C1 segment of cervical spinal cord (tissue), 14 donors: ENCODE data around the gene TEAD1.

Source experiments
- DNase-seq, 14 donors: peaks; one replicate each; lab custom pipeline; 2025; lab: John Stamatoyannopoulos, UW

The TEAD1 gene

DNA sequence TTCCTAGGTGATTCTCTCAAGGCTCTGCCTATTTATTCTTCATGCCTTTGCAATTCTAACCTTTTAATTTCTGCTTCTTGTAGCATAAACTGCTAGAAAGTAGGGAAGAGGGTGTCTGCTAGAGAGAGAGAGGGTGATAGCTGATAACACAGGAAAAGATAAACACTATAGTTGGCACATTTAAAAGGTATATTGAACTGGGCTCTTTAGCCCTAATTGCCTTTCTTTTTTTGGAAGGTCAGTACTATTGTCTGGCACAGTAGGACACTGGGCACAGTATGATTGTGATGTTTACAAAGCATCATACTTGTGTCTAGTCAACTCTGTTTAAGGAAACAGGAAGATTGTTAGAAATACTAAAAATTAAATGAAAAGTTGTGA is 33.3 kb downstream of the TEAD1 start:
- DNase-seq = no peak

DNA sequence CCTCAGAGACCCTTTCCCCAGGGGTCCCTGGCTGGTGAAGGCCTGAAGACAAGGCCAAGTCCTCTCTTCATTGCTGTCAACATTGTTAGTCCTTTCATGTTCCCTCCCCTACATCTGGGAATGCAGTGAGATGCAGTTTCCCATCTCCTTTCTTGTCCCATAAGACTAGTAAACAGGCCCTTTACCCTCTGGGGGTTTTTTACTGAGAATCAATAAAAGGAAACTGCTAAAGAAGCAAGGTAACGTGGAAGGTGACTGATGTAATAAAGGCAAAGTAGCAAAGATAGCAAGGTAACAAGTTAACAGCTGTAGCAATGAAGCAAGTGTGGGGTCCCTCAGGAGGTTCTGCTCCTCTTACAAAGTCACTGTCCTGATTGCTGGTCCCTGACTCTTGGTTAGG is 37.3 kb downstream of the TEAD1 start:
- no peak for DNase-seq

DNA sequence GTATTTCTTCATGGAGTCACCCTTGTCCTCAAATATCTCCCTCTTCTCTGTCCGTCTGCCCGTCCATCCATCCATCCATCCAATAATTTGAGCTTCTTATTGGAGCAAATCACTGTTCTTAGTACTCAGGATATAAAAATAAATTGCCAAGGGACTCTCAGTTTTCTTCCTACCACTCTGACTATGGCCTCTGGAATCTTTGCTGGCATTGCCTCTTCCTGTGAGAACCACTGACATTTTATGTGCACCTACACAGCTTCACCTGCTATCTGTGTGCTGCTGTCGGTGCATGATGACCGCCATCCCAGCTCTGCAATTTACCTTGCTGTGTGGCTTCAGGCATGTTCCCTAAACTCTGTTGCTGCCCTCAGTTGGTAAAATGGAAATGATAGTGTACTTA is 37.9 kb downstream of the TEAD1 start:
- DNase-seq = no peak

DNA sequence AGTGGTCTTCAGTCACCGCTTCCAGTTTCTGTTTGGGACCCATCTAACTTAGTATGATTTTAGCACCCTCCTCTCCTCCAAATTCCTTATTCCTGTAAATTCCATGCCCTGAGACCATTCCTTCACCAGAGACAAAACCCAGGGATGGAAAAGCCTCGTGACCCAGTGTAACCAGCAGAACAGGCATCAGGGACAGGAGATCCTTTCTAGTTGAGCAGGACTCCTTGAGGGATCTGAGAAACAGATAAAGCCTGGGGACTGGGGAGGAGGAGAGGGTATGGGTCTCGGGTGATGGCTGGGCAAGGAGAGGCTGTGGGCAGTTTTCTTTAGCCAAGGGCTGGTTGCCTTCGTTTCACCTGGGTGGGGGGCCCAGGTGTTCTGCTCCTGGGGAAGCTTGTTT is 40.9 kb downstream of the TEAD1 start:
- DNase-seq = no peak

DNA sequence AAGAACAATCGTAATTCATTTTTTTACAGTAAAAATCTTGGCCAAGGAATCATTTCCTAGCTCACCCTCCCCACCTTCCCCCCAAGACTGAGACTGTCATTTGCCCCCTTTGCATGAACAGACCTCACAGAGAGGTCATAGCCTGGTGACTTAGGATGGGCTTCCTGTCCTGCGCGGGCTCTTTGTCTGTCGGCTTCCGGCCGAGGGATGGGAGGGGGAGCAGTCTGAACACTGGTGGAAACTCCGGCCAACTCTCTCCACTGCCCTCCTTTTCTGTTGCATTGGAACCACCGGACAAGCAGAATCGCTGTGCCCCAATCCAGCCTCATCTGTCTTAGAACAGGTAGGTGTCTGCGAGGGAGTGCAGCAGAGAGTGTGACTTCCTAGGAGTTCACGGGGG is 41.7 kb downstream of the TEAD1 start:
- no peak for DNase-seq

DNA sequence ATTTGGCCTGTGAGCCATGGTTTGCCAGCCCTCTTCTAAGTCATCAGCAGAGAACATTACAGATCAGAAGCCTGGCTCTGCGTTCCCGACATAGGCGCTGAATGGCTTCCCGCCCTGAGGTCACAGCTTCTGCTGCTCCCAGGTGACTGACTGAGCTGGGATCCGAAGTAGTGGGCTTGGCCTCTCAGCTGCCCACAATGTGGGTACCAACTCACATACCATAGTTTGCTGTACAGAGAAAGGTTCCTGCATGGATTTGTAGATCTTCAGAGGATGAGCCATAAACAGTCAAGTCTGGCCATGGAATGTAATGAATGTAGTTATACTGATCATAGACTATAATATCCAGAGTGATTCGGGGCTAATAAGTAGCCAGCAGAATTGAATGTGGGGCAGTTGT is 42.6 kb downstream of the TEAD1 start:
- no peak for DNase-seq

DNA sequence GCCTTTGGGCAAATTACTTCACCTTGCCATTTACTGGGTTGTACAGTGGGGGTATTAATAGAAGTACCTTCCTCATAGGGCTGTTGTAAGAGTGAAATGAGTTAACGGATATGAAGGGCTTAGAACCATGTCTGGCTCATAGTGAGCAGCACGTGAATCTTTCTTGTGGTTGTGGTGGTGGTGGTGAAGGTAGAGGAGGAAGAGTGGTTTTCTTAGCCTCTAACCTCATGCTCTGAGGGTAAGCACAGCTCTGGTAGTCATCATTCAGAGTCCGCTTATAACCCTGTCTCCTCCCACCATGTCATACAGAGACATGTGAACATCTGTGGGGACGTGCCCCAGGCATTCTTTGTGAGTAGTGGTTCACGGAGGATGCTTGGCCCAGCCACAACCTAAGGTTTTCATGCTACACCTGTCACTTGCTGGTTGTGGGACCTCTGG is 43.6 kb downstream of the TEAD1 start:
- no peak for DNase-seq

DNA sequence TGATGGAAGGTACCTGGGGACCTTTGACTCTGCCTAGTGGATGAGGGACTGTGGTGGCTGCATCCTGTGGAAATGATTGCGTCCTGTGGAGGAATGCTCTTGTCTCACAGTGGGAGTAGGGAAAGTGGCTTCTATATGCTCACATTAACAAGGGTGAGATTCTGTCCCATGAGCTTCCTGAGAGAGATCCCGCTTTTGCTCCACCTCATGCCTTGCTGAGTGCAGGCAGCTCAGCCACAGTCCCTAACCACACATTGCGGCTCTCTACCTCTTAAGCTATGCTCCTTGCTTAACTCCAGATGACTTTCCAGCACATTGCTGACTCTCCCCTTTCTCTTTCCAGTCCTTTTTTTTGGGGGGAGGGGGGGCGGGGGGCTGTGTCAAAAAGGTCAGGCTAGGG is 45.0 kb downstream of the TEAD1 start:
- DNase-seq = no peak

DNA sequence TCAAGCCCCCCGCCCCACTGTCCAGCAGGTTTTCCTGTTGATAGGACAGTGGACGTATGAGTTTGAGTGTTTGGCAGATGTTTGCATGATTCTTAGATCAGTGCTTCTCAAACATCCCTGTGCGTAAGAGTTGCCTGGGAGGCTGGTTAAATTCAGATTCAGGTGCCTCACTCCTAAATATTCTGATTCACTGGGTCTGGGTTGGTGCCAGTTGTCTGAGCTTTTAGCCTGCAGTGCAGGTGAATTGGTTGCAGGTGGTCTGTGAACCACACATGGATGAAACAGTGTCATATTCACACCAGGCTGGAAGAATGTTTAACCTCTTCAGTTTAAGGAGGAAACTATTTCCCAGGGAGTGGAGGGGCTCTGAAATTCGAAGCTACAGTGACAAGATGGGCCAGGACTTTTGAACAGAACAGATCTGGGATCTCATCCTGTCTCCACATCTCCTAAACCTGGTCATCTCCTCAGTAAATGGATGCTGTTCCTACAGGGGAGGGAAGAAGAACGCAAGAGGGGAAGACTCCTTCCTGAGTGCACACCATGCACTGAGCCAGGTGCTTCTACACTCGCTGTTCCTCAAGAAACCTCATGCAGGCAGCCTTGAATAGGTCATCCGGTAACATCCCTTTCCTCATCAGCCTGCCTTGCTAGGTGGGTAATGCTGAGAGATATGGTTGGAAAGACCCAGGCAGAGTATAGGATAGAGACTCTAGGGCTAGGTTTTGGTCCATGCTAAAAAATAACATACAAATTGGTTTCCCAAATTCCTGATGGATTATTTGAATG is 47.8 kb downstream of the TEAD1 start:
- no peak for DNase-seq

DNA sequence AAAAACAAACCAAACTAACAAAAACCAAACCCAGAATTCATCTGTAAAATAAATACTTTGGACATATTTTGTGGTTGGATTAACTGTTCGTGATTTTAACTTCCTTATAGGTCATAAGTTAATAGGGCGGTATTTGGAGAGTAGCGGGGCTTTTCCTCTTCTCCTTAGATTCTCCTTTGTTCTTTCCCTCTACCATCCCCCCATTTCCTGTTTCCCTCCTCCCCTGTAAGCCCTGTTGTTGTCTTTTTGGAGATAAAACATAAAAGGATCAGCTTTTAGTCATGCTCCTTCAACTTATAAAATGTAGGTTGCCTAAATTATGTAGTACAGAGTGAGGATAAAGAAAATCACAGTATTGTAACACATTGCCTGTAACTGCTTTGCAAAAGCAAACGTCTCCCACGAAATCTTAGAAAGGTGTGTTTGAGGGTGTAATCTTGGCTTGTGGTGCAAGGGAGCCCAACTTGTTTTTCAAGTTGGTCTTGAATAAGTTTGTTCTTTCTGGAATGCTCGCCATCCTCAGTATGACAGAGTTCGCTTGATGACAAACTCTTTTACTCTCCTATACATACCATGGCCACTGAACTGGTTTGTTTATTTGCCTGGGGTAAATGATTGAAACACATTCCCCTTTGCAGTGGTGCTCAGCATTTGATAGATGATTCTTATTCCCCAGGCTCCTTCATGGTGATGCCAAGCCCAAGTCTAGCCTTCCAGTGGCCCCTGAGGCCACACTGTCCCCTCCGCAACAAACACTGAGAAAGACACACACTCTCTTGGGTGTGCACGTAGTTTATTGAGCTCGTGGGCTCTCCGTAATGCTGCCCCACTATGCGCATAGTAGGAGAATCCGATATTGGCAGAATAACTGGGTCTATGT is 49.4 kb downstream of the TEAD1 start:
- no peak for DNase-seq

DNA sequence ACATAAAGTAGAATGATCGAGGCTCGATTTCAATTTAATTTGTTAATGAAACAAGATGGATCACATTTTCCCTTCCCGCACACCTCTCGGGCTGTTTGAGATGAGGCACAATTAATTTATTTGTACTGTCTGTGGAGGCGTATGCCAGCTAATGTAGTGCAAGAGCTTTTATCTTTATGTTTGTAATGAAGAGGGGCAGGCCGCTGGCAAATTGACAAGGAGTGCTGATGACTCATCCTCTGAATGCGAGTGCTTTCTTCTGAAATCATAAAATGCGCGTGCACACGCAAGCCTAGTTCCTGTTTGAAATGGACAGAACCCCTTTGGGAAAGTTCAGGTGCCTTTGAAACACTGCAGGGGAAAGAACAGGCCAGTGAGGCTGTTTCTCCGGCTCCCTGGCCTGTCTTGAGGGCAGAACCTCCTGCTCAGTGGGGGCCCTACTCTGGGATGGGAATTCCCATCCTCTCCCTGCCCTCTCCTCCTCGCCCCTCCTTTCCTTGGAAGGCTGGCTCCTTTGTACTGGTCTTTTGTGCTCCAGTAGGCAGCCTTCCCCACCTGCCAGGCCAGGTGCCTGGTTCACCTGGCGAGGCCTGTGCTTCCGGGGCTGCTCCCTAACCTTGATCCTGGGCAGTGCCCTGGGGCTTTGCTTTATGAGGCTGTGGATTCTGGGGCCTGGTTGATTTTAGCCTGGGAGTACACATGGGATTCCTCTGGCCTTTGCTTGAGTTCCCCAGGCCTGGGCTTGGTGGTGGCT is 50.3 kb downstream of the TEAD1 start:
- DNase-seq = no peak

DNA sequence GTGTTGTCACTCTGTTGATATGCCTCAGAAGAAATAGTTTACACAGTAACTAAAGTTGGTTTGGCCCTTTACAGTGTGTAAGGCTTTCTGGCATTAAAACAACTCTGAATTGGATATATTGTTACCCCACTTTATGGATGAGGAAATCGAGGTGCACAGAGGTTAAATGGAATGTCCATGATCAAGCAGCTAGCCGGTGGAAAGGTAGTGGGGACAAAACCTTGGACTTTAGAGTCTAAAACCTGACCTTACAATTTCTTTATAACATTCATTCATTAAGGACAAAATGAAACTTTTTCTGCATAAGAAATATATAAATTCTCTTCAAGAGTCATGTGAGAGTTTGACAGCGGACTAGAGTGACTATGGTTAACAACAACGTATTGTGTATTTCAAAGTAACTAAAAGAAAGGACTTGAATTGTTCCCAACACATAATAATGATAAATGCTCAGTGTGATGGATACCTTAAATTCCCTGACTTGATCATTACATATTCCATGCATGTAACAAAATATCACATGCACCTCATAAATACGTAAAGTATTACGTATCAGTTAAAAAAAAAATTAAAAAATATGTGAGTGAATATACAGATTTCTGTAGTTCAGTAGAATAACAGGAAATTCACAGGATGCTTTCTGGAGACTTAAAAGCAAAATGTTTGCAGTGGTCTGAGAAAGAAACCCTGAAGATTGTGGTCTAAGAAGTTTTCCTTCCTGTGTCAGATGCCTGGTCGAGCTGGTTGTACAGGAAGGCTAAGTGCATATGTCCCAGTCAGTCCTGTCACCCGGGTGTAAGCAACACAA is 51.0 kb downstream of the TEAD1 start:
- no peak for DNase-seq

DNA sequence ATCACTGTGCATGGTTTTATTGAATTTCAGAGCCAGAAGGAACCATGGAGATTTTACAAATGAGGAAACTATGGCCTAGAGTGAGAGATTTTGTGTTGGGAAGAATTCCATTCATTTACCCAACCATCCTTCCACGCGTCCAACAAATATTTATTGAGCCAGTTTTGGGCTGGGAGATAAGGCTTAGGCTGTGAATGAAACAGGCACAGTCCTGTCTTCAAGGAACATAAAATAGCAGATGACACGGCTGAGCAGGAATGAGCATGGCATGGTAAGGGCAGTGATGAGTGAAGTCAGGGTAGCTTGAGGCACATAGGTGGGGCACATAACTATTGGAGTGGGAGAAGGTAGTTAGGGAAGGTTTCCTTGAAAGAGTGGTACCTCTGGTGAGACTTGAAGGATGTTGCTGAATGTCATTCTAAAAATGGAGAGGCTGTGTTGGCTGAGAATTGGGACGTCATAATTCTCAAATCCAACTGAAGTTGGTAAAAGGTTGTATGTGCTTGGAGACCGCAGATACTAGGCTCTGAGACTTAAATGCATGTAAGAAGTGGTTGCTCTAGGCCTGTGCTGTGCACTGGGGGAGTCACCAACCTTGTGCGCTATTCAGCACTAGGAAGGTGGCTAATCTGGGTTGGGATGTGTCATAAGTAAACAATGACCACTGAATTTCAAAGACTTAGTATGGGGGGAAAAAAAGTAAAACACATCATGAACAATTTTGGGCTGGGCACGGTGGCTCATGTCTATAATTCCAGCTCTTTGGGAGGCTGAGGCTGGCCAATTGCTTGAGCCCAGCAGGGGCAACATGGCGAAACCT is 51.9 kb downstream of the TEAD1 start:
- DNase-seq = no peak

DNA sequence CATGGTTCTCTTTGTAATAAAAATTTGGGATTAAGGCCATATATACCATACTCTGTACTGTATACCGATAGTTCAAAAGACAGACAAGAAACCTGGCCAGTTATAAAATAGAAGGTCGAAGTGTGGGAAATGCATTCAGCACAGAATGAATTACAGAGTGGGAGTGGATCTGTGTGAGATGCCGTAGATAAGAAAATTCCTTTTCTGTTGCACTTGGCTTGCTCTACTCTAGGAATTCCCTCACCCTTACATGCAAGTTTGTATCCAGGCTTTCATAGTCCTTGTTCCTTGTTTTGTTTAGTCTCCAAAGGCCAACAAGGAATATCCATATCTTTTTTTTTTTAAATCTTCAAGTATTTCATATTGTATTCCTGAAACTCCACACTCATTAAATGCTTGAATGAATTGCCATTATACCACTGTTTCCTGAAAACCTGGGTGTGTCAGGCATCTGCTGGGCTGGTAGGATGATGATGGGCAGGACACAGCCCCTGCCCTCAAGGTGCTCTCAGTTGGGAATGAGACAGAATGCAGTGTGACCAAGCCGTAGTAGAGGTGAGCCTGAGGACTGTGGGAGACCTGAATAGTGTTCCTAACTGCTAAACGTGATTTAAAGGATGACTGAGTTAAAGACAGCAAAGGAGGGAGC is 53.5 kb downstream of the TEAD1 start:
- no peak for DNase-seq

DNA sequence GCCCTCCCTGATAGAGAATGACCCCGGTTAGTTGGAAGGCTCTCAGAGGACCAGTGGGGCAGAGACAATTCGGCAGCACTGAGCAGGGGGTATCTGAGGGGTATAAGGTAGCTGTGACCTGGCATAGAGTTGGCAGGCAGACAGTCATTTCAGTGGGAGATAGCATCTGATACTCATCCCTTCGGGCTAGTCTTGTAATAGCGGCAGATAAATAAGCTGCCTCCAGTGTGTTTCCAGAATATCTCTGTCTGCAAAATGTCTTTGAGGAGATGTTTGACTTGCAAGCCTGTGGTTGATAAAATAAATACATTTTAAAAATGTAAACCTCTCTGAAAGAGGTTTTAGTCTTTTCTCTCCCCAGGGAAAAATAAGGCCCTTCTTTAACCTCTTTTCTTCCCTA is 54.2 kb downstream of the TEAD1 start:
- DNase-seq = no peak

DNA sequence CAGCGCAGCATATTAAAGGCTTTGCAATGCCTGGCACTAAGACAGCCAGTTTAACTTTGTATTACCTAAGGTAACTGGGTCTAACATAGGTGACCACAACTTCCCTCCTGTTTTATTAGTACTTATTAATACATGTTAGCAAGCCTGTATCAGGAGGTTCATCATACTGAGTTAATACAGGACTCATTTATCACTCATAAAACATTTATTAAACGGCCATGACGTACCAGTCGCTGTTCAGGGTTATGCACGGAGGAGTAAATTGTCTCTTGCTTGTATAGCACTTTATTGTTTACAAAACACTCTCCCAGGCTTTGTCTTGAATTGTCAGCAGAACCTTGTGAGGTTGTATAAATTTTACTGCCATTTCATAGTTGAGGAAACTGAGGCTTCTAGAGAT is 55.7 kb downstream of the TEAD1 start:
- DNase-seq = no peak

DNA sequence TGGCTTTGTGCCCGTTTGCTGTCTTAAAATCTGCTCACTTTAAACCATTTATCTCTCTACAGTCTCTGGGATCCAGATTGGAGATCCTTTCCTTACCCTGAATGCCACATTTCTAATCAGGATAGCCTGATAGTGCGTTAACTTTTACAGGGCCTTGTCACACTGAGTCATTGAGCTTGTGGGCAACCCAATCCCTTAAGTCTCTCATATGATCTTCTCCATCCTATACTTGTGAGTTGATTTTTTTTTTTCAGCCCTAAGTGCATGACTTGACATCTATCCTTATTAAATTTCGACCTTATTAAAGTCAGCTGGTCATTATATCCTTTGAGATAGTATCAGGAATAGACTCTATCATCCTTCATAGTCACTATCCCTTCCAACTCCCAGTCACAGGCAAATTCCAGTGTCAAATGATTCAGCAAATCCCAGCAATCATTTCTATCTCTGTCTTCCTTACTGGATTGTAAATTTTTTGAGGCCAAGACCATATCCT is 57.7 kb downstream of the TEAD1 start:
- DNase-seq = no peak

DNA sequence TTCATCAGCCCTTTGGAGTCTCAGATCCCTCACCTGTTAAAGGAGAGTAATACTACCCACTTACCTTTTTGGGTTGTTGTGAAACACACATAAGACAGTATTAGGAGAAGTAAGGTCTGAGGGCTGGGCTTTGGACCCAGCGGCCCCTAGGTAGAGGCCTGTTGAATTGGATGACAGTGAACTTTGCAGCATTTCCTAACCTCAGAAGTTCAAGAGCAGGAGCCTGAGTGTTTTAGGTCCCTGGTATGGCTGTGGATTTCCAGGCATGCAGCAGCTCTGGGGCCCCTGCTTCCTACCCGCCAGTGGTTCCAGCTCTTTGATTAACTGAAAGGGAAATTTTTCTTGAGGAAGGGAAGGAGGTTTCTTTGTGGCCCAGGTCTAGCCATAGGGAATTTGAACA is 58.9 kb downstream of the TEAD1 start:
- DNase-seq = no peak

DNA sequence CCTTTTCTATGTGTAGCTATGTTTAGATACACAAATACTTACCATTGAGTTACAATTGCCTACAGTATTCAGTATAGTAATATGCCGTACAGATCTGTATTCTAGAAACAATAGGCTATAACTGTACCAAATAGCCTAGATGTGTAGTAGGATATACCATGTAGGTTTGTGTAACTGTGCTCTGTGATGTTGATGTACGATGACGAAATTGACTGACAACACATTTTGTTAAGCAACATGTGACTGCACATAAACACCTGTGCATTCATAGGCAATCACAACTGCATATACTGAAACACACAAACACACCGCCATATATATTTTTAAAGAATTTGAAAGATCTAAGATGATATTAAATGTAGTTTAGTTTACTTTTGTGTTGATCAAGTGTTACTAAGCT is 60.4 kb downstream of the TEAD1 start:
- no peak for DNase-seq

DNA sequence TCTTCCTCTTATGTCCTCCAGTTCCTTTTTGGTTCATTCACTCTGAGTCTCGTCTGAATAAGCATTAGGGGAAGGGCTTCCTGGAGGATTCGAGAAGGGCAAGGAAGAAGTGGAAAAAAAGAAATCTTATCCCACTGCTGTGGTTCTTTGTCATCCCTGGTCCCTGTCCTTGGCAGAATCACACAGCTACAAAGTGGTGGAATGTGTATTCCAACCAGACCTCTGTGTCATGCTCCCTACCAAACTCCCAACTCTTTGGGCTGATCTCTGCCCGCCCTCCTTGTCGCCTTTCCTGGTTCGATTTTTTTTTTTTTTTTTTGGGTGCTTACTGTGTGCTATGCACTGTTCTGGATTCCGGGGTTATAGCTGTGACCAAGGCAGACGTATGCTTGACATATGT is 61.0 kb downstream of the TEAD1 start:
- no peak for DNase-seq
